Neutrophil (primary cell): Measurements from ENCODE around the gene KRTAP4-16.
"Not testable (repeated sequence)": the region's sequence is repeated elsewhere in the genome, so short reads cannot be mapped to it uniquely, and the experiment has no call there.

Source experiments
- H3K27ac ChIP-seq: fragments of 200-600 bp; sonication (generic); 2 replicates; pipeline ENCODE4 v1.5.1; 2016; ENCODE audit warnings: mild to moderate bottlenecking, moderate library complexity
- H3K27me3 ChIP-seq: fragments of 200-600 bp; sonication (generic); 2 replicates; pipeline ENCODE4 v1.6.0; 2016; ENCODE audit warnings: mild to moderate bottlenecking
- H3K36me3 ChIP-seq: fragments of 200-600 bp; sonication (generic); 2 replicates; pipeline ENCODE4 v1.5.1; 2017
- H3K4me1 ChIP-seq, 2 experiments: fragments of 200-600 bp in 1 of 2; sonication (generic) in 1 of 2; 1 replicate in 1 of 2; 2 replicates in 1 of 2; pipeline versions ENCODE4 v1.5.1 to v1.6.1; 2013 to 2016; ENCODE audit warnings: low read depth in 1 of 2, low read length in 1 of 2, mild to moderate bottlenecking in 1 of 2, moderate library complexity in 1 of 2; ENCODE audit not compliant: control insufficient read depth in 1 of 2, insufficient read depth in 1 of 2
- H3K4me3 ChIP-seq, 2 experiments: fragments of 200-600 bp in 1 of 2; sonication (generic) in 1 of 2; 1 replicate in 1 of 2; 2 replicates in 1 of 2; pipeline ENCODE4 v1.5.1; 2013 to 2016; ENCODE audit warnings: low read depth in 1 of 2, low read length in 1 of 2, mild to moderate bottlenecking in 1 of 2, moderate library complexity in 1 of 2
- H3K9me3 ChIP-seq: fragments of 200-600 bp; sonication (generic); 2 replicates; pipeline ENCODE4 v1.5.1; 2016
- CTCF ChIP-seq: fragments of 200-600 bp; sonication (generic); IDR thresholded peaks from 2 replicates; pipeline ENCODE4 v1.5.1; 2016; ENCODE audit warnings: antibody characterized with exemption

The KRTAP4-16 gene

DNA sequence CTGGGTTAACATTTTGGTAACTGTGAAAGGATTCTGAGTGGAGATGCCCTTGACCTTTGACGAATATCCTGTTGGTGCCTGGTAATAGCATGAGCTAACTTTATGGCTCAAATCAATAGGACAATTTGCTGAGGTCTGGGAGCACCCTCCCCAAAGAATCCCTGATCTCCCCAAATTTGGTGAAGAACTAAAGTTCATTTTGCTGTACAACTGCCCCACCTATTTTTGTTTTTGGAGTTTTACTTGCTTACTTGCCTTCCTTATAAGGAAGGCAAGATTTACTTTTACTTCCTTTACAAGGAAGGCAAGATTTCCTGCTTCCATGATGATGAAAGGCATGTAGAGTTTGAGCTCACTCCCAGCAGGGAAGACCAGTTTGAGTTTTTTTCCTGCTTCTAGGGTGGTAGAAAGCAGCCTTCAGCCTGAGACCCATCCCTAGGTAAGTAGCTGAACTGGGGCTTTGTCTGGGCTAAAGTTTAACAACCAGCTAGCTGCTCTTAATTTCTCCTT lies 6.0 kb upstream of the KRTAP4-16 start:
- H3K9me3 ChIP-seq = no peaks in the 10 kb centered on the region
- H3K27me3 ChIP-seq = no peaks in the 10 kb centered on the region
- no peak for TF ChIP-seq CTCF
- no peaks in the 10 kb centered on the region for H3K36me3 ChIP-seq
- H3K27ac ChIP-seq = no peak overlapping the region
- no peak overlapping the region for H3K4me3 ChIP-seq
- H3K4me1 ChIP-seq = no peaks in the 10 kb centered on the region

DNA sequence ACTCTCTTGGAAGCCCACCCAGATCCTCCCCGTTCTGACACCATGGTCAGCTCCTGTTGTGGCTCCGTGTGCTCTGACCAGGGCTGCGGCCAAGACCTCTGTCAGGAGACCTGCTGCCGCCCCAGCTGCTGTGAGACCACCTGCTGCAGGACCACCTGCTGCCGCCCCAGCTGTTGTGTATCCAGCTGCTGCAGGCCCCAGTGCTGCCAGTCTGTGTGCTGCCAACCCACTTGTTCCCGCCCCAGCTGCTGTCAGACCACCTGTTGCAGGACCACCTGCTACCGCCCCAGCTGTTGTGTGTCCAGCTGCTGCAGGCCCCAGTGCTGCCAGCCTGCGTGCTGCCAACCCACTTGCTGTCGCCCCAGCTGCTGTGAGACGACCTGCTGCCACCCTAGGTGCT lies 3.3 kb upstream of the KRTAP4-16 start, which contains the start of gene KRTAP4-9:
TSS of gene KRTAP4-9 (plus strand) at position 43 of the 400 bp plus-strand sequence. CDS start at position 43, 0 bp downstream.
- not testable (repeated sequence) for H3K27me3 ChIP-seq, H3K36me3 ChIP-seq, H3K4me1 ChIP-seq, H3K9me3 ChIP-seq, H3K4me3 ChIP-seq, H3K27ac ChIP-seq

- H3K27ac ChIP-seq, H3K4me1 ChIP-seq, H3K4me3 ChIP-seq, H3K36me3 ChIP-seq, H3K9me3 ChIP-seq, H3K27me3 ChIP-seq: not testable (repeated sequence)
These were observed 2.5 kb upstream of the KRTAP4-16 start for GRCh38 chr17:41104386-41105038.

GRCh38 chr17:41103896-41104295 lies 1.9 kb upstream of the KRTAP4-16 start:
- Histone ChIP-seq H3K27ac (no peak overlapping the region), H3K36me3 (no peaks in the 10 kb centered on the region), H3K4me1 (no peaks in the 10 kb centered on the region), H3K4me3 (no peak overlapping the region), H3K27me3 (no peaks in the 10 kb centered on the region), H3K9me3 (no peaks in the 10 kb centered on the region)
- TF ChIP-seq CTCF = no peak

GRCh38 chr17:41099682-41100480 lies 2.1 kb downstream of the KRTAP4-16 start:
- not testable (repeated sequence) for H3K4me3 ChIP-seq, H3K36me3 ChIP-seq, H3K27ac ChIP-seq, H3K9me3 ChIP-seq, H3K4me1 ChIP-seq, H3K27me3 ChIP-seq

DNA sequence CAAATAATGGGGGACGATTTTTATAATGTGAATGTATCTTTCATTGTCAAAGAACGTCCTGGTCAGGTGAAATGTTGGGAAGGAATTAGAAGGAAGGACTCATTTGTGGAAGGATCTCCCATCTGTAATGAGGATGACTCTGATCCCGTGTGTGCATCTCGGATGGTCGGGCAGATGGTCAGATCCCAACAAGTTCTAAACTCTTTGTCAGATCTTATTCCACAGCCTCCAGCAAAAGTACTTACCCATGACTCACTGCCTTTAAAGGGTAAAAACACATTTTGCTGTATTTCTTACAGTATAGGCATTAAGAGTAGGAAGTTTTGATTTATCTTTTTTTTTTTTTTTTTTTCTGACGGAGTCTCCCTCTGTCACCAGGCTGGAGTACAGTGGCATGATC lies 3.5 kb downstream of the KRTAP4-16 start:
- H3K27ac ChIP-seq = no peak overlapping the region
- no peaks in the 10 kb centered on the region for H3K27me3 ChIP-seq
- H3K4me1 ChIP-seq = no peaks in the 10 kb centered on the region
- no peaks in the 10 kb centered on the region for H3K36me3 ChIP-seq
- no peaks in the 10 kb centered on the region for H3K9me3 ChIP-seq
- TF ChIP-seq CTCF = no peak
- no peak overlapping the region for H3K4me3 ChIP-seq

DNA sequence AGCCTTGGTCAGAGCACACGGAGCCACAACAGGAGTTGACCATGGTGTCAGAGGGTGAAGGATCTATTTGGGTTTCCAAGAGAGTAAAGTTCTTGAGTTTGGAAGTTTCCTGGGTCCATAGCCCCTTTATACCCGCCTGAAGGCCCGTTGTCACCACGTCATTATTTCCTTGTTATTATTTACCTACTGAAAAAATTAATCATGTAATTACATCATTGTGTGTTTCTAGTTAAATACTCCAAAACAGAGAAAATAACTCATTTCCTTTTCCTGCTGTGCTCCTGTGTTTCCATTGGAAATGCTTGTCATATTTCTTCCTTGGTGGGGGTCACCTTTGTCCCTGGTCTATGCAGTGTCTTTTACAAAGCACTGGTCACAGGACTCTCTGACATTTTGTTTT lies 4.0 kb downstream of the KRTAP4-16 start, which contains the start of gene KRTAP4-8:
TSS of gene KRTAP4-8 (minus strand) at position 101 of the 400 bp plus-strand sequence. CDS start at position 43, 58 bp downstream.
- Histone ChIP-seq H3K27me3 (no peaks in the 10 kb centered on the region), H3K36me3 (no peaks in the 10 kb centered on the region), H3K27ac (no peak within 1 kb of the TSS), H3K4me3 (no peak within 1 kb of the TSS), H3K4me1 (no peaks in the 10 kb centered on the region), H3K9me3 (no peaks in the 10 kb centered on the region)
- TF ChIP-seq CTCF = no peak
